GM23248 (cell line): ENCODE results near the gene SLIT2.

Source experiments
- EZH2 ChIP-seq: fragments of 200-600 bp; sonication (generic); IDR thresholded peaks from 2 replicates; pipeline ENCODE4 v1.6.1; 2018; ENCODE audit warnings: antibody characterized with exemption, mild to moderate bottlenecking; ENCODE audit not compliant: insufficient read depth, poor library complexity, severe bottlenecking
- EZH2phosphoT487 ChIP-seq: fragments of 200-600 bp; sonication (generic); IDR thresholded peaks from 2 replicates; pipeline ENCODE4 v1.6.1; 2018; ENCODE audit warnings: antibody characterized with exemption, moderate library complexity, mild to moderate bottlenecking, low read depth; ENCODE audit not compliant: insufficient read depth

GRCh38 chr4:20254511-20255250, 3.0 kb downstream of the SLIT2 start:
- TF ChIP-seq EZH2phosphoT487 = no peak
- no peak for TF ChIP-seq EZH2
